ENCODE data around the gene NEURL1B.
"Not testable (repeated sequence)": the region's sequence is repeated elsewhere in the genome, so short reads cannot be mapped to it uniquely, and the experiment has no call there.

The NEURL1B gene

GRCh38 chr5:172640822-172641358, at the start of gene NEURL1B:
Gene NEURL1B (plus strand): TSS chr5:172641263. CDS start chr5:172641407, 144 bp downstream.
- DNase-seq, result peak; percentile 65

GRCh38 chr5:172591636-172592035, 49.4 kb upstream of the NEURL1B start:
- no peak for DNase-seq

- no peak for DNase-seq
Measured at GRCh38 chr5:172592881-172593280, 48.2 kb upstream of the NEURL1B start.

- no peak for DNase-seq
Measured at GRCh38 chr5:172593306-172593705, 47.8 kb upstream of the NEURL1B start.

GRCh38 chr5:172593721-172594235, 47.3 kb upstream of the NEURL1B start:
- no peak for DNase-seq

GRCh38 chr5:172594431-172594830, 46.6 kb upstream of the NEURL1B start:
- DNase-seq, result no peak

GRCh38 chr5:172594867-172595466, 46.1 kb upstream of the NEURL1B start:
- no peak for DNase-seq

GRCh38 chr5:172595596-172596455, 45.2 kb upstream of the NEURL1B start:
- DNase-seq, result no peak

GRCh38 chr5:172596638-172597231, 44.3 kb upstream of the NEURL1B start:
- no peak for DNase-seq

GRCh38 chr5:172597755-172598155, 43.3 kb upstream of the NEURL1B start:
- no peak for DNase-seq

- DNase-seq, result no peak
Measured at GRCh38 chr5:172598251-172599203, 42.5 kb upstream of the NEURL1B start.

- DNase-seq, result no peak
Measured at GRCh38 chr5:172599204-172599567, 41.9 kb upstream of the NEURL1B start.

- no peak for DNase-seq
Measured at GRCh38 chr5:172600571-172600970, 40.5 kb upstream of the NEURL1B start.

GRCh38 chr5:172601576-172601975, 39.5 kb upstream of the NEURL1B start:
- DNase-seq, result not testable (repeated sequence)

GRCh38 chr5:172602783-172603231, 38.3 kb upstream of the NEURL1B start:
- DNase-seq, result no peak

- DNase-seq, result no peak
Measured at GRCh38 chr5:172603251-172603806, 37.7 kb upstream of the NEURL1B start.

- no peak for DNase-seq
Measured at GRCh38 chr5:172605466-172605865, 35.6 kb upstream of the NEURL1B start.

- no peak for DNase-seq
Measured at GRCh38 chr5:172606156-172606785, 34.8 kb upstream of the NEURL1B start.

GRCh38 chr5:172607213-172607793, 33.8 kb upstream of the NEURL1B start:
- no peak for DNase-seq

GRCh38 chr5:172608773-172609172, 32.3 kb upstream of the NEURL1B start:
- no peak for DNase-seq

GRCh38 chr5:172610643-172611042, 30.4 kb upstream of the NEURL1B start:
- no peak for DNase-seq
